ENCODE data around the gene GGN. TPM values are rescaled to one million over a fixed set of nuclear protein-coding genes. Genes with fewer than 3 reads are reported as not detected.
A peak's percentile ranks its signal among the peaks of the same experiment; 100 is the strongest.
"Not testable (repeated sequence)": the region's sequence is repeated elsewhere in the genome, so short reads cannot be mapped to it uniquely, and the experiment has no call there.

The GGN gene
- total RNA-seq, 1 donor from 2014 or later, result 46.9 TPM

DNA sequence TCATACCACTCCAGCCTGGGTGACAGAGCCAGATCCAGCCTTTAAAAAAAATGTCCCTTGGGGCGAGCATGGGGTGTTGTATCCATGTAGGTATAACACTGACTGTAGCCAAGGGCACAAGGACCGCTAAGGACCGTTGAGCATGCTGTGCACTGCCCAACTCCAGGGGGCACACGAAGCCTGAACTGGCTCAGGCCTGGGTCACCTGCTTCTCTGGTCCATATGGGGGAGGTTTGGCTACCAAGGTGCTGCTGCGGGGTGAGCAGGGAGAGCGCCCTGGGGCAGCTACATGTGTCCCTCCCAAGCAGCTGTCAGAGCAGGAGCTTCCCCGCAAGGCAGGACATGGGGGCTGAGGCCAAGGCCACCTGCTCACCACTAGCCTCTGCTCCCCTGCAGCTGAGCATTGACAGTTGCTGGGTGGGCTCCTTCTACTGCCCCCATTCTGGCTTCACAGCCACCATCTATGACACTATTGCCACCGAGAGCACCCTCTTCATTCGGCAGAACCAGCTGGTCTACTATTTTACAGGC, 35.9 kb downstream of the GGN start:
- H3K36me3 ChIP-seq, result no peaks in the 10 kb centered on the region
- intact Hi-C loops (cut with DNase I), result no loop called here

DNA sequence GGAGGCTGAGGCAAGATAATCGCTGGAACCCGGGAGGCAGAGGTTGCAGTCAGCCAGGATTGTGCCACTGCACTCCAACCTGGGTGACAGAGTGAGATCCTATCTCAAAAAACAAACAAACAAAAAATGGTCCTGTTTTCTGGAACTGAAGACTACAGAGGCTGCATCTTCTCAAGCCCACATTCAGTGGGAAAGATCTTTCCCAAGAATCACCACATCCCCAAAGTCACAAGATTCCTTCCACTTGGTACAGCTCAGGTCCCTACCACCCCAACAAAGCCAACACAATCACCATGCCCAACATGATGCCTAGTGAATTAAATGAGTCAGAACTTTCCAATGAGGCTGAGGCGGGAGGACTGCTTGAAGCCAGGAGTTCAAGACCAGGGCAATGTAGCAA, 37.0 kb downstream of the GGN start:
- no peaks in the 10 kb centered on the region for H3K9me3 ChIP-seq
- DNase-seq (ENCODE audit: low spot score in 2 of 2), result no peak
- H3K36me3 ChIP-seq, result no peaks in the 10 kb centered on the region
- H3K4me3 ChIP-seq, result no peak overlapping the region
- no peaks in the 10 kb centered on the region for H3K4me1 ChIP-seq
- no peak overlapping the region for H3K27ac ChIP-seq
- TF ChIP-seq, protein P1, sequence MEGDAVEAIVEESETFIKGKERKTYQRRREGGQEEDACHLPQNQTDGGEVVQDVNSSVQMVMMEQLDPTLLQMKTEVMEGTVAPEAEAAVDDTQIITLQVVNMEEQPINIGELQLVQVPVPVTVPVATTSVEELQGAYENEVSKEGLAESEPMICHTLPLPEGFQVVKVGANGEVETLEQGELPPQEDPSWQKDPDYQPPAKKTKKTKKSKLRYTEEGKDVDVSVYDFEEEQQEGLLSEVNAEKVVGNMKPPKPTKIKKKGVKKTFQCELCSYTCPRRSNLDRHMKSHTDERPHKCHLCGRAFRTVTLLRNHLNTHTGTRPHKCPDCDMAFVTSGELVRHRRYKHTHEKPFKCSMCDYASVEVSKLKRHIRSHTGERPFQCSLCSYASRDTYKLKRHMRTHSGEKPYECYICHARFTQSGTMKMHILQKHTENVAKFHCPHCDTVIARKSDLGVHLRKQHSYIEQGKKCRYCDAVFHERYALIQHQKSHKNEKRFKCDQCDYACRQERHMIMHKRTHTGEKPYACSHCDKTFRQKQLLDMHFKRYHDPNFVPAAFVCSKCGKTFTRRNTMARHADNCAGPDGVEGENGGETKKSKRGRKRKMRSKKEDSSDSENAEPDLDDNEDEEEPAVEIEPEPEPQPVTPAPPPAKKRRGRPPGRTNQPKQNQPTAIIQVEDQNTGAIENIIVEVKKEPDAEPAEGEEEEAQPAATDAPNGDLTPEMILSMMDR (IDR thresholded peaks at IDR 0.05), result no peak
- no peaks in the 10 kb centered on the region for H3K27me3 ChIP-seq
- intact Hi-C loops (cut with DNase I), result no loop called here

More for the DNA sequence above, 35.9 kb downstream of the GGN start:
- H3K9me3 ChIP-seq, result no peaks in the 10 kb centered on the region
- TF ChIP-seq, protein P1 (IDR thresholded peaks at IDR 0.05), result no peak
- no peak overlapping the region for H3K4me3 ChIP-seq
- no peak for DNase-seq (ENCODE audit: low spot score in 2 of 2)
- no peaks in the 10 kb centered on the region for H3K4me1 ChIP-seq
- H3K27ac ChIP-seq, result no peak overlapping the region
- H3K27me3 ChIP-seq, result no peaks in the 10 kb centered on the region

DNA sequence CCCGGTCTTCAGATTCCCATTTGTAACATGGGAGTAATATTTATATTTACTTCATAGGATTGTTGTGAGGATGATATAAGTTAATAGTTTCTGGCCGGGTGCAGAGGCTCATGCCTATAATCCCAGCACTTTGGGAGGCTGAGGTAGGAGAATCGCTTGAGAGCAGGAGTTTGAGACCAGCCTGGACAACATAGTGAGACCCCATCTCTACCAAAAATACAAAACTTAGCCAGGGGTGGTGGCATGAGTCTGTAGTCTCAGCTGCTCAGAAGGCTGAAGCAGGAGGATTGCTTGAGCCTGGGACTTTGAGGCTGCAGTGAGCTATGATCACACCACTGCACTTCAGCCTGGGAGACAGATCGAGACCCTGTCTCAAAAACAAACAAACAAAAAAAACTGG, 41.0 kb downstream of the GGN start:
- DNase-seq (ENCODE audit: low spot score in 2 of 2), result no peak
- intact Hi-C loops (cut with DNase I), result no loop called here
- H3K9me3 ChIP-seq, result no peaks in the 10 kb centered on the region
- no peak overlapping the region for H3K4me3 ChIP-seq
- H3K36me3 ChIP-seq, result no peaks in the 10 kb centered on the region
- TF ChIP-seq, protein P1 (IDR thresholded peaks at IDR 0.05), result no peak
- no peak overlapping the region for H3K27ac ChIP-seq
- H3K4me1 ChIP-seq, result no peaks in the 10 kb centered on the region
- H3K27me3 ChIP-seq, result no peaks in the 10 kb centered on the region

DNA sequence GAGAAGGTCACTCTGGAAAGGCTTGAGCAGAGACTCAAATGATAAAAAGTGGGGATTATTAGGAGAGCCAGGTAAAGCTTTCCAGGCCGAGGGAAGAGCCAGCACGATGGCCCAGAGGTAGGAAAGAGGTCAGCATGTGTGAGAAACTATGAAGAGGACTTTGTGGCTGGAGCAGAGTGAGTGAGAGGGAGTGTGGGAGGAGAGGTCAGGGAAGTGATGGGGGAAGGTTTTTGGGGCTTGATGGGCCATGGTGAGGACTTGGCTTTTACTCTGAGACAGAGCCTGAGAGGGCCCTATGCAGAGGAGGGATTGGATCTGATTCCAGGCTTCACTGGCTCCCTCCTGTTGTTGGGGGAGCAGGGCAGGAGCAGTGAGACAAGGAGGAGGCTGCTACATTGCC, 46.9 kb downstream of the GGN start:
- intact Hi-C loops (cut with DNase I), result no loop called here
- no peak for DNase-seq (ENCODE audit: low spot score in 2 of 2)
- H3K9me3 ChIP-seq, result no peaks in the 10 kb centered on the region
- TF ChIP-seq, protein P1 (IDR thresholded peaks at IDR 0.05), result no peak
- H3K36me3 ChIP-seq, result no peaks in the 10 kb centered on the region
- H3K27me3 ChIP-seq, result no peaks in the 10 kb centered on the region
- H3K4me3 ChIP-seq, result no peak overlapping the region
- peaks cover 0 to 15% of the 10 kb centered on the region in 2 donors for H3K4me1 ChIP-seq
- no peak overlapping the region for H3K27ac ChIP-seq

DNA sequence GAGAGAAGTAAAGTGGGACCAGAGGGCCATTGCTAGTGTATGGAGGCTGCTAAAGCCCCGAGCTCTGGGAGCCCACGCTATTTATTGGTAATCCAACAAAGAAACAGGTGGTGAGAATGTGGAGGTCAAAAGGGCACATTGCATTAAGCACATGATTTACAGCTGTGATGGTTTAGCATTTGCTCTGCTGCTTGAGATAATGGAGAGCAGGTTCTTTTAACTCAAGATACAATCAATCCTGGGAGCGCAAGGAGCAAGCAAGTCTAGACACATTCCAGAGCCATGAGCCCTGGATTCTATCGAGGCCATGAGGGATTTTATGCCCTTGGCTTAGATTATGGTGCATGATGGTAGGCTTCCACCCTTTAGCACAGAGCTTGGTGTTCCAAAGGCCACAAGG, 48.8 kb downstream of the GGN start:
- H3K4me3 ChIP-seq; DNase-seq (ENCODE audit: low spot score in 2 of 2); H3K27ac ChIP-seq; H3K27me3 ChIP-seq; H3K36me3 ChIP-seq; H3K9me3 ChIP-seq: not testable (repeated sequence)
- peaks cover 0 to 18% of the 10 kb centered on the region in 2 donors for H3K4me1 ChIP-seq
- intact Hi-C loops (cut with DNase I), result loop anchor here (5.0 kb wide), 3 partner anchors 48 to 337 kb away; partner anchors contain the start of genes GGN and SPRED3

DNA sequence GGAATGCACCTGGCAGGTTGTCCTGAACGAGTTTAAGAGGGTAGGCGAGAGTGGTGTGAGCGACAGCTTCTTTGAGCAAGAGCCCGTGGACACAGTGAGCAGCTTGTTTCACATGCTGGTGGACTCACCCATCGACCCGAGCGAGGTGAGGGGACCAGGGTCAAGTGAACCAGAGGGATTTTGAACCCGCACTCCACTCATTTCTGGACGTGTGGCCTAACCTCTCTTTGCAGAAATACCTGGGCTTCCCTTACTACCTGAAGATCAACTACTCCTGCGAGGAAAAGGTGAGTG, 50.5 kb downstream of the GGN start:
- Histone ChIP-seq H3K27me3 (no peaks in the 10 kb centered on the region), H3K9me3 (no peaks in the 10 kb centered on the region), H3K27ac (peak overlapping the region; percentile 96 to 99), H3K4me3 (peak overlapping the region; percentile 70 to 72), H3K36me3 (no peaks in the 10 kb centered on the region), H3K4me1 (peaks cover 0 to 18% of the 10 kb centered on the region in 2 donors)
- DNase-seq (ENCODE audit: low spot score in 2 of 2), result no peak
- TF ChIP-seq, protein P1 (IDR thresholded peaks at IDR 0.05), result no peak
- intact Hi-C loops (cut with DNase I), result loop anchor here (2.0 to 5.0 kb wide), 5 partner anchors 50 to 513 kb away; partner anchors contain the start of genes FAM98C, GGN and SPRED3
